Measurements from ENCODE around the gene NABP2.
"Not testable (repeated sequence)": the region's sequence is repeated elsewhere in the genome, so short reads cannot be mapped to it uniquely, and the experiment has no call there.

NABP2 gene

GRCh38 chr12:56248711-56249110 lies 24.6 kb downstream of the NABP2 start:
- no peak for DNase-seq

GRCh38 chr12:56252649-56253048 lies 28.5 kb downstream of the NABP2 start:
- DNase-seq = no peak

GRCh38 chr12:56253091-56253490 lies 28.9 kb downstream of the NABP2 start:
- no peak for DNase-seq

- DNase-seq = no peak
Measured at GRCh38 chr12:56255671-56256070, 31.5 kb downstream of the NABP2 start.

- DNase-seq = no peak
Measured at GRCh38 chr12:56256326-56256960, 32.3 kb downstream of the NABP2 start.

- DNase-seq = no peak
Measured at GRCh38 chr12:56257071-56257470, 32.9 kb downstream of the NABP2 start.

- DNase-seq = peak; percentile 74
Measured at GRCh38 chr12:56257491-56258067, 33.4 kb downstream of the NABP2 start.

GRCh38 chr12:56258068-56258819 lies 34.1 kb downstream of the NABP2 start, which contains the start of gene ANKRD52:
ANKRD52 (minus strand) TSS chr12:56258384; CDS start chr12:56258269, 115 bp downstream.
- peak; percentile 85 for DNase-seq

GRCh38 chr12:56258820-56259183 lies 34.7 kb downstream of the NABP2 start:
- no peak for DNase-seq

- no peak for DNase-seq
Measured at GRCh38 chr12:56260380-56260779, 36.2 kb downstream of the NABP2 start.

- no peak for DNase-seq
Measured at GRCh38 chr12:56260921-56261320, 36.8 kb downstream of the NABP2 start.

GRCh38 chr12:56261503-56262232 lies 37.5 kb downstream of the NABP2 start:
- DNase-seq = peak; percentile 31

- DNase-seq = not testable (repeated sequence)
Measured at GRCh38 chr12:56262955-56263354, 38.8 kb downstream of the NABP2 start.

- DNase-seq = not testable (repeated sequence)
Measured at GRCh38 chr12:56266068-56266692, 42.0 kb downstream of the NABP2 start.

GRCh38 chr12:56266693-56267442 lies 42.7 kb downstream of the NABP2 start, which contains the start of gene COQ10A:
COQ10A (plus strand) TSS chr12:56266942; CDS start chr12:56267119, 177 bp downstream.
- DNase-seq = peak; percentile 96

GRCh38 chr12:56267443-56268071 lies 43.4 kb downstream of the NABP2 start:
- DNase-seq = peak; percentile 55

- DNase-seq = peak; percentile 62
Measured at GRCh38 chr12:56271031-56271430, 46.9 kb downstream of the NABP2 start.

- DNase-seq = not testable (repeated sequence)
Measured at GRCh38 chr12:56272468-56272867, 48.3 kb downstream of the NABP2 start.

GRCh38 chr12:56274299-56274698 lies 50.2 kb downstream of the NABP2 start:
- DNase-seq = no peak

- DNase-seq = peak; percentile 95
Measured at GRCh38 chr12:56278905-56279304, 54.8 kb downstream of the NABP2 start.
